GM10266 (cell line): ENCODE results near the gene LRP5.
A peak's percentile ranks its signal among the peaks of the same experiment; 100 is the strongest.
"Not testable (repeated sequence)": the region's sequence is repeated elsewhere in the genome, so short reads cannot be mapped to it uniquely, and the experiment has no call there.

Source experiments
- DNase-seq: peaks from one replicate; pipeline ENCODE4 v3.0.0; 2012; ENCODE audit errors: extremely low spot score
- CTCF ChIP-seq: IDR thresholded peaks from 2 replicates; pipeline ENCODE4 v1.5.1; 2012; ENCODE audit warnings: mild to moderate bottlenecking, low read depth; ENCODE audit not compliant: control insufficient read depth, insufficient read depth; ENCODE audit errors: missing control alignments

LRP5 gene

GRCh38 chr11:68455485-68455884 lies 143.1 kb downstream of the LRP5 start:
- no peak for DNase-seq
- no peak for TF ChIP-seq CTCF

DNA sequence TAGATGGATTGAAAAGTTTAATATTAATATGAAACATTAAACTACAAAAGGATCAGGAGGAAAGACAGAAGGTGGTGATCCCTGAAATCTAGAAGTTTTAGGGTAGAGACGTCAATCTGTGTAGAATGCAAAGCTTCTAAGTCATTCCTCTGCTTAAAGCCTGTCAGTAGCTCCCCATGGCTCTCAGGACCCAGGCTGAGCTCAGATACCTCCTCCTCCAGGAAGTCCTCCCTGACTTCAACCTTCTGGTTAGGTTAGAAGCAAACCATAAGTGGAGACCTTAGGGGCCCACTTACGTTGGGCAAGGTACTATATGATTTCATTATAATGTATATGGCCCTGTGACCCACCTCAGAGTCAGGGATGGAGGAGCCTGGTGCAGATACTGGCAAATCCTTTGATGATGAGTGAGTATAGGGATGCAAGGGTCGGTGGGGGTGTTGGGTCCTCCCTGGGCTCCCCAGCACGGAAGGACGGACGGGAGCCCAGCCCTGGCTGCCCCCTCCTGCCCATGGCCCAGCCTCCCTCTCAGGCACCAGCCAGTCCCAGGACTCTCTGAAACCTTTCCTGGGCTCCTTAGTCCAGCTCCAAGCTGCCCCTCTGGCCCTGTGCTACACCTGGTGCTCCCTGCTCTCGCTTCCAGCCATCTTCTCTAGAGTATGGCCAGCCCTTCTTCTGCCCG lies 145.0 kb downstream of the LRP5 start:
- TF ChIP-seq CTCF: no peak
- DNase-seq: no peak

GRCh38 chr11:68457898-68458249 lies 145.5 kb downstream of the LRP5 start:
- no peak for DNase-seq
- no peak for TF ChIP-seq CTCF

- not testable (repeated sequence) for DNase-seq
Measured at GRCh38 chr11:68458340-68458739, 145.9 kb downstream of the LRP5 start.

GRCh38 chr11:68459886-68460740 lies 147.7 kb downstream of the LRP5 start:
- DNase-seq: peak; percentile 99
- no peak for TF ChIP-seq CTCF

- peak; percentile 63 for DNase-seq
- no peak for TF ChIP-seq CTCF
Measured at GRCh38 chr11:68460741-68461574, 148.6 kb downstream of the LRP5 start, which contains the start of gene PPP6R3. Gene PPP6R3, plus strand, starts transcription at chr11:68460752. Its CDS starts 76,913 bp downstream, at chr11:68537665.

- no peak for DNase-seq
- no peak for TF ChIP-seq CTCF
Measured at GRCh38 chr11:68461575-68461917, 149.2 kb downstream of the LRP5 start.
